Effector memory CD4-positive, alpha-beta T cell (primary cell): ENCODE results near the gene CYRIA.

Experiments used
- DNase-seq, 3 donors: peaks; one replicate each; pipeline ENCODE4 v3.0.0-alpha.2; 2020
- H3K27ac ChIP-seq: 2 replicates; pipeline ENCODE4 v1.7.0; 2013; ENCODE audit warnings: mild to moderate bottlenecking, low read length, moderate library complexity; ENCODE audit not compliant: insufficient read depth, poor library complexity, severe bottlenecking
- H3K27me3 ChIP-seq: replicated peaks from 2 replicates; pipeline ENCODE4 v1.7.0; 2013; ENCODE audit warnings: mild to moderate bottlenecking, low read length; ENCODE audit not compliant: insufficient read depth, control insufficient read depth, poor library complexity, severe bottlenecking
- H3K36me3 ChIP-seq: 2 replicates; pipeline ENCODE4 v1.7.0; 2013; ENCODE audit warnings: mild to moderate bottlenecking, low read length, moderate library complexity; ENCODE audit not compliant: control insufficient read depth, insufficient read depth
- H3K4me1 ChIP-seq: 2 replicates; pipeline ENCODE4 v1.7.0; 2013; ENCODE audit warnings: low read length, mild to moderate bottlenecking; ENCODE audit not compliant: control insufficient read depth, insufficient read depth, poor library complexity, severe bottlenecking
- H3K4me3 ChIP-seq: 2 replicates; pipeline ENCODE4 v1.7.0; 2013; ENCODE audit warnings: low read length, low read depth, mild to moderate bottlenecking; ENCODE audit not compliant: insufficient read depth, poor library complexity, severe bottlenecking
- H3K9me3 ChIP-seq: 2 replicates; pipeline ENCODE4 v1.7.0; 2013; ENCODE audit warnings: mild to moderate bottlenecking, low read length, moderate library complexity; ENCODE audit not compliant: control insufficient read depth

The CYRIA gene

DNA sequence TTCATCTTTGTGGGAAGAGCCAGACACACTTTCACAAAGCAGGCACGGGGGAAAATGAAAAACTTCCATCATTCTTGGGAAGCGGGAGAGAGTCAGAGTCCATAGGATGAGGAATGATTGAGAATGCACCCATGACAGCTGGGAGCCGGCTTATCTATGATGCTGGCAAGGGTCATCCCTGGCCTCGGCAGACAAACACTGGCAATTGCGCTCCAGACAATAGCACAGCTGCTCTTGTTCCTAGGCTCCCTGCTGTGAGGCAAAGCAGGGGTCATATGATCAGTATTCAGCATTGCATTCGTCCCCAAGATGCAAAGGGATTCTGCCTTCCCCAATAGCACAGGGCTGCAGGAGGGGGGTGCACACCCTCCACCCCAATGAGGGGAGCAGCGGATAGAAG is 33.0 kb downstream of the CYRIA start:
- Histone ChIP-seq H3K4me1 (no peaks in the 10 kb centered on the region), H3K36me3 (no peaks in the 10 kb centered on the region), H3K9me3 (no peaks in the 10 kb centered on the region), H3K27me3 (no peaks in the 10 kb centered on the region), H3K4me3 (no peak overlapping the region), H3K27ac (no peak overlapping the region)
- DNase-seq = no peak

DNA sequence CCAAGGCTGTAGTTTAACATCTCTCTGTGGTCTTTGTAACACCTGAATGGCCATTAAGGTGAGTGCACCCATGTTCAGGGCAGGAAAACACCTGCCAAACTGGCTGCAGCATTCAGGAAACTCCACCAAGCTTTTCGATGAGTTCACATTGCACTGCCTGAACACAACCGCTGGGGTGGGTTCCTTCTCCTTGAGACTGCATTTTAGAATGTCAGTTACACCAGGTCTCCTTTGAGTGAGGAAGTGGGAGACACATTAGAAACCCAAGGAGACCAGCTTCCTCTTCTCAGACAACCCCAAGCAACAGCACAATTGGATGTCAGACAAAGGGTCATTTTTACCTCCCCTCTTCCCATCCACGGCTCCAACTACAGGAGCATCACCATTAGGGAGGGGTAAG is 35.2 kb downstream of the CYRIA start:
- no peaks in the 10 kb centered on the region for H3K27me3 ChIP-seq
- no peaks in the 10 kb centered on the region for H3K9me3 ChIP-seq
- H3K4me1 ChIP-seq = peaks cover under 1% of the 10 kb centered on the region
- no peak overlapping the region for H3K27ac ChIP-seq
- H3K36me3 ChIP-seq = no peaks in the 10 kb centered on the region
- DNase-seq = no peak
- H3K4me3 ChIP-seq = no peak overlapping the region

DNA sequence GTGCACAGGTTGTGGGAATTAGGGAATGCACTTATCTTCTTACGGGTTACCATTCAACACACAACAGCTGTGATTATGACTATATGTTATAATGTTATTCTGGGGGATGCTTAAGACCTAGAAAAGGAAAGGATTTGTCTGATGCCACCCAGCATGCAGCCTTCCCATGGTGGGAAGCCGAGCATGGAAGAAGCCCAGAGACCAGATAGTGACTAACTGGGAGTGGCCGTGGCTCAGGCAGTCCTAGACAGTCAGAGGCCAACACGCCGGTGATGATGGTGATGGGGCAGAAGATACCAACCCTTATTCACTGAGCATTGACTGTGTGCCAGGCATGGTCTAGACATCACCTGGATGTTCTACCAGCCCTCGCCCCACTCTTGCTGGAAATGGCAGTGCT is 35.9 kb downstream of the CYRIA start:
- H3K4me3 ChIP-seq = no peak overlapping the region
- no peaks in the 10 kb centered on the region for H3K9me3 ChIP-seq
- no peaks in the 10 kb centered on the region for H3K27me3 ChIP-seq
- peaks cover 3% of the 10 kb centered on the region for H3K4me1 ChIP-seq
- DNase-seq = no peak
- H3K27ac ChIP-seq = no peak overlapping the region
- no peaks in the 10 kb centered on the region for H3K36me3 ChIP-seq

DNA sequence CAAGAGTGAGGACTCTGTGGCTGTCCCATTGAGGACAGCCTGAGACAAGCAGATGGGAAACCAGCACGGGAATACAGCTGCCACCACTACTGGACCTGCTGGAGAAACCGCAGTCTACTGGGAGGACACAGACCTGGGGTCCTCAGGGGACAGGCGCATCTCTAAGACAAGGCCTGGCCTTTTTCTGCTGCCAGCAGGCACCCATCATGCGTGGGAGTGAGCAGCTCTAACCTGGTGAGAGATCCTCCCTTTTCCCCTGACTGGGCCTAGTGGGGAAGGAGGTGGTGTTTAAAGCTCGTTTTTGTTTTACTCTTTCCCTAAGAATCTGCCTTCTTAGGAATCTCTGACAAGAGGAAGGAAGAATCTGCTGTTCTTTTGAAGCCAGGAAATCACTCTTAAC is 36.6 kb downstream of the CYRIA start:
- H3K9me3 ChIP-seq = no peaks in the 10 kb centered on the region
- no peak overlapping the region for H3K4me3 ChIP-seq
- no peaks in the 10 kb centered on the region for H3K27me3 ChIP-seq
- H3K36me3 ChIP-seq = no peaks in the 10 kb centered on the region
- no peak overlapping the region for H3K27ac ChIP-seq
- no peak for DNase-seq
- H3K4me1 ChIP-seq = peaks cover 3% of the 10 kb centered on the region

DNA sequence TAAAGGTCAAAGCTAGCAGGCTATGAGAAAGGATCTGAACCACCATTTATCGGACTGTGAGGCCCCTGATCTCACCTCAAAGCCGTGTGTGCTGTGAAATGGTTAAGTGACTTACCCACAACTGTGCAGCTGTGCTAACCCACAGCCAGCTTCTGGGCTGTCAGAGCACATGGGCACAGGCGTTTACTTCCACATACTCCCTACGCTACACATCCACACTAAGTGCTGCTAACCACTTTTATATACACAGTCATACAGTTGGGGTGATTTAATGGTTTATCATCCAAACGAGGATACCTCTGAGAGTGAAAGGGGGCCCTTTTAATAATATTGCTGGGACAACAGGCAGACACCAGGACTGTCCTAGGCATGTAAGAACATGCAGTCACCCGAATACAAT is 37.3 kb downstream of the CYRIA start:
- H3K4me3 ChIP-seq = no peak overlapping the region
- H3K27ac ChIP-seq = no peak overlapping the region
- no peak for DNase-seq
- H3K27me3 ChIP-seq = no peaks in the 10 kb centered on the region
- H3K4me1 ChIP-seq = peaks cover 3% of the 10 kb centered on the region
- no peaks in the 10 kb centered on the region for H3K36me3 ChIP-seq
- no peaks in the 10 kb centered on the region for H3K9me3 ChIP-seq

DNA sequence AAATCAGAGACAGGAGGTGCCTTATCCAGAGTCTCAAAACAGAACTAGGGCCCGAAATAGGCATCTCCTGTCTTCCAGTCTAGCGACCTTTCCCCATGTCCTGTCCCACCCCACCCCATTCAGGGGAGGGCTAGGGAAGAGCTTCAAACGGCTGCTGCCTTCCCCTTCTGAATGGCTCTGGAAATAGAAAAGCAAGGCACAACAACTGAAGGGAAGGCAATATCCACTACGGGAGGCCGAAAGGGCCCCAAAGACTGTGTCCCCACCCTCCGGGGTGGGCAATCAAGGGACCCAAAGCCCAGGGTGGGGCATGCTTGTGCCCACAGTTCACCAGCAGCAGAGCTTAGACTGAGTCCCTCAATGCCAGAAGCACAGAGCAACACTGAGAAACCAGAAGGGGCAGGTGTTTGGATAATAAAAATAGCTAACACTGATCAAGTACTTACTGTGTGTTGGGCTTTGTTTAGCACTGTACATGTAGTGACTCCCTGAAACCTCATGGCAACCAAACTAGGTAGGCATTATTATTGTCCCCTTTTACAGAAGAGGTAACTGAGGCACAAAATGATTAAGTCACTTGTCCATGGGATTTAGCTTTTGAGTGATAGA is 38.5 kb downstream of the CYRIA start:
- no peak overlapping the region for H3K4me3 ChIP-seq
- peaks cover 3% of the 10 kb centered on the region for H3K4me1 ChIP-seq
- no peak overlapping the region for H3K27ac ChIP-seq
- DNase-seq = no peak
- H3K36me3 ChIP-seq = no peaks in the 10 kb centered on the region
- no peaks in the 10 kb centered on the region for H3K9me3 ChIP-seq
- H3K27me3 ChIP-seq = no peaks in the 10 kb centered on the region

DNA sequence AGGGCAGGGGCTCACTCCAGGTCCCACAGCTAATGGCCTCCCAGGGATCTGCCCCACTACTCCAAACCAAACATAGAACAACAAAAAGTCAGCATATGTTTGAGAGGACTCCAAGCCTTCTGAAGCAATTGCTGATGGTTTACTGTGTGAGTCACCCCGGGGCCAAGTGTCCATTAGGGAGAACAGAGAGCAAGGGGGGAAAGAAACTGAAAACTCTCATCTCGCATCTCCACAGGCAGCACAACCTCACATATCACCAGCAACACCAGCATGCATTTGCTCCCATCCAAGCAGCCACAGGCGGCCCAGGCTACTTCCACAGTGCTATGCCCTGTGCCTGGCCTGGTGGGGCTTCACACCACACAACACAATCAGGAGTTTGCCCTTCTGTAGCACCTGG is 39.1 kb downstream of the CYRIA start:
- Histone ChIP-seq H3K36me3 (no peaks in the 10 kb centered on the region), H3K4me1 (peaks cover 3% of the 10 kb centered on the region), H3K4me3 (no peak overlapping the region), H3K9me3 (no peaks in the 10 kb centered on the region), H3K27ac (no peak overlapping the region), H3K27me3 (no peaks in the 10 kb centered on the region)
- no peak for DNase-seq

DNA sequence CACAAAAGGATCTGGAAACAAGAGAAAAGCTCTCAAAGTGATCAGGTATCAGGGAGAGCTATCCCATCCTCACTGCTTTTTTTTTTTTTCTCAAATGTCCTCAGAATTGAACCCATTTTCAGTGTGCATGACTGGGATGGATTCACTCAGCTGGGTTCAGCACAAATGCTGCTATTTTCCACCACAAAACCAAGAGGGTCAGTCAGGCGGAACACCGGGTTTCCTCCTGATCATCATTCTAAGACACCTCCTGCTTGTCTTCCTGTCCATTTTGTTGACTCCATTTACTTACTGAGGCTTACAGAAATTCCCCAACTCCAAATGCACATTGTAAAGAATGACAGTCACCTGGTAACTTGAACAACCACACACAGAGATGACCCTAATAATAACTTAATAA is 39.9 kb downstream of the CYRIA start:
- Histone ChIP-seq H3K4me1 (peaks cover 3% of the 10 kb centered on the region), H3K27ac (no peak overlapping the region), H3K4me3 (no peak overlapping the region), H3K36me3 (no peaks in the 10 kb centered on the region), H3K9me3 (no peaks in the 10 kb centered on the region), H3K27me3 (no peaks in the 10 kb centered on the region)
- no peak for DNase-seq

DNA sequence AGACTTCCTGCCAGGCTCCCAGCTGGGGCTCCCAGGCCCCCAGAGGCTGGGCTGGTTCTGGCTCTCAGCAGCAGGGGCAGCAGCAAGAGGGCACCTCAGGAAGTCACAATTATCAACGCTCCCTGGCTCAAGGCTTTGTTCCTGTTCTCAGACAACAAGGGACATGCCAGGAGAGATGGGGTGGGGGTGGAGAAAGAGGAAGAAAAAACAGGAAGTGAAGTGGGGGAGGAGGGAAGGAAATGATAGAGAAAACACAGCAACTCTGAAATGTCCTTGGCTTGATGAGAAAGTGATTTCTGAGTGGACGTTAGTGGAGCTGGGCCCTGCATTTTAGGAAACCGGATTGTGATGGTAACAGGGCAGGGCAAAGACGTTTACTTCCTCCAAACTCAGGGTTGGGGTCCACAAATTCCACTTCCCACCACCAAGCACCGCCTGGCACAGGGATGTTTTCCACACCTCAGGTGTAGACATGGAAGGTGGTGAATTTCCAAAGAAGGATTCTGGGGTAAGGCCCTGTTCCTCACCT is 40.4 kb downstream of the CYRIA start:
- no peak for DNase-seq
- H3K4me1 ChIP-seq = peaks cover 3% of the 10 kb centered on the region
- H3K27ac ChIP-seq = no peak overlapping the region
- no peak overlapping the region for H3K4me3 ChIP-seq
- H3K36me3 ChIP-seq = no peaks in the 10 kb centered on the region
- H3K27me3 ChIP-seq = no peaks in the 10 kb centered on the region
- H3K9me3 ChIP-seq = no peaks in the 10 kb centered on the region

DNA sequence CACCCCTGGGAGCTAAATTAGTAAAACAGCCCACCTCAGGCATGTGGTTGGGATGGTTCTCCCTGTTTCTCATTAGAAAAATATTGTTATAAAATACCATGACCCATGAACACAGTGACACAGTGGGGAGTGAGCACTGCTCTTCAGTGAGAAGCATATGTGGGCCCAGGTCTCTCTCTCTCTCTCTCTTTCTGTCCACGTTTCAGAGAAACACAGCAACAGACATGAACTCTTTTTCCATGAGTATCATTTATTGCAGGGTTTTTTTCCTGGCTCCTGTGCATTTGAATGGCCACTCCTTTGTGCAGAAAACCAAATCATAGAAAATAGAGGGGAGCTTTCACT is 41.2 kb downstream of the CYRIA start:
- Histone ChIP-seq H3K27ac (no peak overlapping the region), H3K36me3 (no peaks in the 10 kb centered on the region), H3K4me1 (peaks cover 3% of the 10 kb centered on the region), H3K4me3 (no peak overlapping the region), H3K27me3 (no peaks in the 10 kb centered on the region), H3K9me3 (no peaks in the 10 kb centered on the region)
- no peak for DNase-seq
